DOHH2 (cell line): ENCODE measurements around the gene ANLN.

ENCODE experiments used
- H3F3A ChIP-seq: fragments of 200-600 bp; sonication (generic), shearing (Covaris generic); 2 replicates; pipeline ENCODE4 v1.6.0; 2016; ENCODE audit warnings: antibody characterized with exemption, mild to moderate bottlenecking; ENCODE audit not compliant: control insufficient read depth, insufficient read depth
- H3K27ac ChIP-seq: fragments of 200-600 bp; sonication (generic); 2 replicates; pipeline ENCODE4 v1.5.1; 2014; ENCODE audit warnings: low read depth, mild to moderate bottlenecking, low read length, moderate library complexity
- H3K27me3 ChIP-seq: fragments of 200-600 bp; sonication (generic); 2 replicates; pipeline ENCODE4 v1.6.1; 2014; ENCODE audit warnings: mild to moderate bottlenecking, low read length, mixed read lengths; ENCODE audit not compliant: control insufficient read depth
- H3K36me3 ChIP-seq: fragments of 200-600 bp; sonication (generic); 2 replicates; pipeline ENCODE4 v1.6.1; 2014; ENCODE audit warnings: mild to moderate bottlenecking, low read length, moderate library complexity, mixed read lengths; ENCODE audit not compliant: control insufficient read depth
- H3K4me1 ChIP-seq: fragments of 200-600 bp; sonication (generic); 2 replicates; pipeline ENCODE4 v1.6.1; 2014; ENCODE audit warnings: mild to moderate bottlenecking, low read length, mixed read lengths; ENCODE audit not compliant: control insufficient read depth
- H3K4me2 ChIP-seq: fragments of 200-600 bp; sonication (generic); 2 replicates; pipeline ENCODE4 v1.6.0; 2014; ENCODE audit warnings: mild to moderate bottlenecking, low read length, moderate library complexity
- H3K4me3 ChIP-seq: fragments of 200-600 bp; sonication (generic); 2 replicates; pipeline ENCODE4 v1.5.1; 2014; ENCODE audit warnings: mild to moderate bottlenecking, low read length, mixed read lengths
- H3K79me2 ChIP-seq: fragments of 200-600 bp; sonication (generic); 2 replicates; pipeline ENCODE4 v1.6.1; 2014; ENCODE audit warnings: mild to moderate bottlenecking, low read length, mixed read lengths; ENCODE audit not compliant: control insufficient read depth
- H3K9me2 ChIP-seq: fragments of 200-600 bp; sonication (generic); replicated peaks from 2 replicates; pipeline ENCODE4 v1.6.1; 2014; ENCODE audit warnings: mild to moderate bottlenecking, low read length, mixed read lengths; ENCODE audit not compliant: control insufficient read depth
- H3K9me3 ChIP-seq: fragments of 200-600 bp; sonication (generic); 2 replicates; pipeline ENCODE4 v1.6.1; 2014; ENCODE audit warnings: antibody characterized with exemption, low read length, mixed read lengths; ENCODE audit not compliant: control insufficient read depth, insufficient read depth
- H4K20me1 ChIP-seq: fragments of 200-600 bp; sonication (generic); 2 replicates; pipeline ENCODE4 v1.6.0; 2014; ENCODE audit warnings: low read depth, mild to moderate bottlenecking, antibody characterized with exemption, low read length, moderate library complexity; ENCODE audit not compliant: control insufficient read depth, insufficient read depth
- EZH2phosphoT487 ChIP-seq: fragments of 200-600 bp; sonication (generic); IDR thresholded peaks from 2 replicates; pipeline ENCODE4 v1.6.1; 2017; ENCODE audit warnings: borderline replicate concordance, mild to moderate bottlenecking, antibody characterized with exemption, low read length, moderate library complexity, mixed read lengths
- TF ChIP-seq, protein P1 (sequence below): fragments of 200-600 bp; sonication (generic); IDR thresholded peaks from one replicate; pipeline ENCODE4 v1.5.1; 2014; ENCODE audit warnings: antibody characterized with exemption, mild to moderate bottlenecking, low read depth, low read length; ENCODE audit not compliant: poor library complexity, severe bottlenecking

The ANLN gene

DNA sequence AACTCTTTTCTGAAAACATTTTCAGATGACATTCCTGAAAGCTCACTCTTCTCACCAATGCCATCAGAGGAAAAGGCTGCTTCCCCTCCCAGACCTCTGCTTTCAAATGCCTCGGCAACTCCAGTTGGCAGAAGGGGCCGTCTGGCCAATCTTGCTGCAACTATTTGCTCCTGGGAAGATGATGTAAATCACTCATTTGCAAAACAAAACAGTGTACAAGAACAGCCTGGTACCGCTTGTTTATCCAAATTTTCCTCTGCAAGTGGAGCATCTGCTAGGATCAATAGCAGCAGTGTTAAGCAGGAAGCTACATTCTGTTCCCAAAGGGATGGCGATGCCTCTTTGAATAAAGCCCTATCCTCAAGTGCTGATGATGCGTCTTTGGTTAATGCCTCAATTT, 16.5 kb downstream of the ANLN start:
- Histone ChIP-seq H3K9me2 (no peaks in the 10 kb centered on the region), H3K79me2 (peaks cover 59% of the 10 kb centered on the region), H3F3A (0 out of 2 replicates have a peak, but pooled peaks cover 3% of the 10 kb centered on the region), H3K27ac (no peak overlapping the region), H3K4me2 (no peak overlapping the region), H3K27me3 (no peaks in the 10 kb centered on the region), H3K36me3 (peaks cover 86% of the 10 kb centered on the region), H3K9me3 (no peaks in the 10 kb centered on the region), H4K20me1 (no peaks in the 10 kb centered on the region; the same call in 1 of the 2 replicates), H3K4me3 (no peak overlapping the region), H3K4me1 (no peaks in the 10 kb centered on the region)
- TF ChIP-seq, protein P1, sequence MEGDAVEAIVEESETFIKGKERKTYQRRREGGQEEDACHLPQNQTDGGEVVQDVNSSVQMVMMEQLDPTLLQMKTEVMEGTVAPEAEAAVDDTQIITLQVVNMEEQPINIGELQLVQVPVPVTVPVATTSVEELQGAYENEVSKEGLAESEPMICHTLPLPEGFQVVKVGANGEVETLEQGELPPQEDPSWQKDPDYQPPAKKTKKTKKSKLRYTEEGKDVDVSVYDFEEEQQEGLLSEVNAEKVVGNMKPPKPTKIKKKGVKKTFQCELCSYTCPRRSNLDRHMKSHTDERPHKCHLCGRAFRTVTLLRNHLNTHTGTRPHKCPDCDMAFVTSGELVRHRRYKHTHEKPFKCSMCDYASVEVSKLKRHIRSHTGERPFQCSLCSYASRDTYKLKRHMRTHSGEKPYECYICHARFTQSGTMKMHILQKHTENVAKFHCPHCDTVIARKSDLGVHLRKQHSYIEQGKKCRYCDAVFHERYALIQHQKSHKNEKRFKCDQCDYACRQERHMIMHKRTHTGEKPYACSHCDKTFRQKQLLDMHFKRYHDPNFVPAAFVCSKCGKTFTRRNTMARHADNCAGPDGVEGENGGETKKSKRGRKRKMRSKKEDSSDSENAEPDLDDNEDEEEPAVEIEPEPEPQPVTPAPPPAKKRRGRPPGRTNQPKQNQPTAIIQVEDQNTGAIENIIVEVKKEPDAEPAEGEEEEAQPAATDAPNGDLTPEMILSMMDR: no peak
- TF ChIP-seq EZH2phosphoT487: no peak

DNA sequence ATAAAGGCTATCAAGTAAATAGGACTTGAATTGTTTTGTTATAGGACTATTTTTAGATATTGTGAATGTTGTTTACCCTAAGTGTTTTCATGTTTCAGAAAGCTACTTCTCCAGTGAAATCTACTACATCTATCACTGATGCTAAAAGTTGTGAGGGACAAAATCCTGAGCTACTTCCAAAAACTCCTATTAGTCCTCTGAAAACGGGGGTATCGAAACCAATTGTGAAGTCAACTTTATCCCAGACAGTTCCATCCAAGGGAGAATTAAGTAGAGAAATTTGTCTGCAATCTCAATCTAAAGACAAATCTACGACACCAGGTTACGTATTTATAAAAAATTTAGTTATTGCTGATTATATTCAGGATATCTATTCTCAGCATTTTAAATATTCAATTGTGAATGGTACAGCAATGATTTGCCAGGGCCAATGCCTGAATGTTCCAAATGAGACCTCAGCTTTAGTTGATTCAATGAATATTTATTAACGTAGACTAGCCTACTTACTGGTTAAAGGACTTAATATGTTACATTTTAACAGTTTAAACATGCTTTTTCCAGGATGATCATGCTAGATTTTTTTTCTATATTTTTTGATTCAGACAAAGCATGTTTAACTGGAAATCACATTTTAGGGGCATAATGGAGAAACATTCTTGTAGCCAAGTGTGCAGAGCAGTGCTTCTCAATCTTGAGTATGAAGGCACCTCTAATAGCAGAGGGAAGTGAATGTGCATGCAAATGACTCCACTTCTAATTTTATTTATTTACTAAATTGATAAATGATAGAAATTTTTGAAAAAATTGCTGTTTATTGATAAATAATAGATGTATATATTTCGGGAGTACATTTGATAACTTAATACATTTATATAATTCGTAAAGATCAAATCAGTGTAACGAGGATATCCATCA, 18.2 kb downstream of the ANLN start:
- H3K4me3 ChIP-seq: no peak overlapping the region
- H3K36me3 ChIP-seq: peaks cover 93% of the 10 kb centered on the region
- no peaks in the 10 kb centered on the region; the same call in 1 of the 2 replicates for H4K20me1 ChIP-seq
- no peaks in the 10 kb centered on the region for H3K9me3 ChIP-seq
- no peaks in the 10 kb centered on the region for H3K27me3 ChIP-seq
- H3K9me2 ChIP-seq: no peaks in the 10 kb centered on the region
- H3F3A ChIP-seq: 0 out of 2 replicates have a peak, but pooled peaks cover 3% of the 10 kb centered on the region
- H3K79me2 ChIP-seq: peaks cover 53% of the 10 kb centered on the region
- no peak overlapping the region for H3K27ac ChIP-seq
- no peak overlapping the region for H3K4me2 ChIP-seq
- TF ChIP-seq EZH2phosphoT487: no peak
- TF ChIP-seq, protein P1: no peak
- H3K4me1 ChIP-seq: no peaks in the 10 kb centered on the region

GRCh38 chr7:36408589-36408988, 18.9 kb downstream of the ANLN start:
- H3F3A ChIP-seq: 0 out of 2 replicates have a peak, but pooled peaks cover 3% of the 10 kb centered on the region
- H3K4me3 ChIP-seq: no peak overlapping the region
- H3K27ac ChIP-seq: no peak overlapping the region
- H3K9me2 ChIP-seq: no peaks in the 10 kb centered on the region
- H3K79me2 ChIP-seq: peaks cover 47% of the 10 kb centered on the region
- H3K4me2 ChIP-seq: no peak overlapping the region
- no peaks in the 10 kb centered on the region for H3K4me1 ChIP-seq
- no peaks in the 10 kb centered on the region for H3K27me3 ChIP-seq
- H3K9me3 ChIP-seq: no peaks in the 10 kb centered on the region
- peaks cover 94% of the 10 kb centered on the region for H3K36me3 ChIP-seq
- TF ChIP-seq, protein P1: no peak
- TF ChIP-seq EZH2phosphoT487: no peak
- no peaks in the 10 kb centered on the region; the same call in 1 of the 2 replicates for H4K20me1 ChIP-seq
